Measurements from ENCODE around the gene MRPL9. TPM values are rescaled to one million over a fixed set of nuclear protein-coding genes. Genes with fewer than 3 reads are reported as not detected.

Gene MRPL9
- total and polyA plus RNA-seq, 5 experiments from 2014 or later = 97.9 to 137 (median 125) TPM

- peaks cover 0 to 3% (median 0%) of the 10 kb centered on the region in 3 donors for H3K36me3 Mint-ChIP-seq
- no peaks in the 10 kb centered on the region for H3K9me3 Mint-ChIP-seq
- H3K4me3 Mint-ChIP-seq = no peak overlapping the region
- POLR2A ChIA-PET = no interaction called here
- no peak for ATAC-seq
- no peak for DNase-seq
- H3K27ac Mint-ChIP-seq = no peak overlapping the region
- H3K4me1 Mint-ChIP-seq = peaks cover 12 to 17% (median 16%) of the 10 kb centered on the region in 4 donors
- H3K27me3 Mint-ChIP-seq = peaks cover 20 to 59% (median 52%) of the 10 kb centered on the region in 5 donors
Observed at GRCh38 chr1:151713874-151714273, 49.4 kb downstream of the MRPL9 start.

DNA sequence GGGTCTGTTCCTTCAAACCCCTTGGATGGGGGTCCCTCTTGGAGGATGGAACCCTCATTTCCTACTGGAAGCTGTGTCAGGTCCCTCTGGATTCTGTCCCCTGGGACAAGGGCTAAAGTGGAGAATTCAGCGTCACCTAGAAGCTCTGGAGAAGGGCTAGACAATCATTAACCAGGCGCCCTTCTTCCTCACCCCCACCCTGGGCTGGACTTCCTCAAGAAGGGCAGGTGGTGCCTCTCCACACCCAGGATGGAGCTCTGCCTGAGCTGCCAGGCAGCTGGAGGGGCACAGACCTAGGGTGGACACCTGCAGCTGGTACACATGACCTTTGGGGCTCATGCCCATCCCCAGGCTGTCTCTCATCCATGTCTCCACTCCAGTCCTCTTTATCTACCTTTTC lies 50.3 kb downstream of the MRPL9 start:
- H3K27ac Mint-ChIP-seq = no peak overlapping the region
- peaks cover 17 to 53% (median 43%) of the 10 kb centered on the region in 5 donors for H3K27me3 Mint-ChIP-seq
- no peaks in the 10 kb centered on the region for H3K9me3 Mint-ChIP-seq
- peaks cover 0 to 3% (median 0%) of the 10 kb centered on the region in 3 donors for H3K36me3 Mint-ChIP-seq
- no peak overlapping the region for H3K4me3 Mint-ChIP-seq
- DNase-seq = no peak
- peaks cover 10 to 16% (median 15%) of the 10 kb centered on the region in 4 donors for H3K4me1 Mint-ChIP-seq
- no peak for ATAC-seq
- POLR2A ChIA-PET = no interaction called here

DNA sequence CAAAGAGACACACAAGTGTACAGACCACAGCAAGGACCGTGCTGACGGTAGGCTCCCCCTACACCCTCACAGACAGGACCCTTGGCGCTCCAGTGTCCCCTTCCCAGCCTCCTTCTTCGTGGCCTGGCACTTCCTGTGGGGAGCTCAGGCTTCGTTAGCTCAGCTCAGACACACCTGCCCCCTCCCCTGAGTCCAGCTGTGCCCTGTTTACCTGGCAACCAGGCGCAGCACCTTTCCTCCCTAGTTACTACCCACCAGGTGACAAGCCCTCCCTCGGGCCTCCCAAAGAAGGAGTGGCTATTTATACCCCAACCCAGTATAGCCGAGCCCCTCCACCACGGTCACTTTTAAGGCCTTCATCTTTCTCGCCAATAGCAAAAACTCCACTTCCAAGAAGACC lies 51.3 kb downstream of the MRPL9 start:
- no peak for ATAC-seq
- Mint-ChIP-seq H3K36me3 (peaks cover 0 to 3% (median 0%) of the 10 kb centered on the region in 3 donors), H3K27me3 (peaks cover 13 to 42% (median 33%) of the 10 kb centered on the region in 5 donors), H3K27ac (no peak overlapping the region), H3K4me3 (no peak overlapping the region), H3K4me1 (peaks cover 5 to 8% (median 6%) of the 10 kb centered on the region in 4 donors), H3K9me3 (no peaks in the 10 kb centered on the region)
- DNase-seq = no peak
- POLR2A ChIA-PET = no interaction called here

- DNase-seq = no peak
- no peak overlapping the region for H3K4me3 Mint-ChIP-seq
- H3K4me1 Mint-ChIP-seq = peaks cover 2 to 9% (median 5%) of the 10 kb centered on the region in 4 donors
- H3K36me3 Mint-ChIP-seq = no peaks in the 10 kb centered on the region
- POLR2A ChIA-PET = no interaction called here
- no peaks in the 10 kb centered on the region for H3K9me3 Mint-ChIP-seq
- H3K27ac Mint-ChIP-seq = no peak overlapping the region
- peaks cover 11 to 38% (median 27%) of the 10 kb centered on the region in 5 donors for H3K27me3 Mint-ChIP-seq
- ATAC-seq = no peak
Observed at GRCh38 chr1:151711044-151711800, 52.1 kb downstream of the MRPL9 start.

DNA sequence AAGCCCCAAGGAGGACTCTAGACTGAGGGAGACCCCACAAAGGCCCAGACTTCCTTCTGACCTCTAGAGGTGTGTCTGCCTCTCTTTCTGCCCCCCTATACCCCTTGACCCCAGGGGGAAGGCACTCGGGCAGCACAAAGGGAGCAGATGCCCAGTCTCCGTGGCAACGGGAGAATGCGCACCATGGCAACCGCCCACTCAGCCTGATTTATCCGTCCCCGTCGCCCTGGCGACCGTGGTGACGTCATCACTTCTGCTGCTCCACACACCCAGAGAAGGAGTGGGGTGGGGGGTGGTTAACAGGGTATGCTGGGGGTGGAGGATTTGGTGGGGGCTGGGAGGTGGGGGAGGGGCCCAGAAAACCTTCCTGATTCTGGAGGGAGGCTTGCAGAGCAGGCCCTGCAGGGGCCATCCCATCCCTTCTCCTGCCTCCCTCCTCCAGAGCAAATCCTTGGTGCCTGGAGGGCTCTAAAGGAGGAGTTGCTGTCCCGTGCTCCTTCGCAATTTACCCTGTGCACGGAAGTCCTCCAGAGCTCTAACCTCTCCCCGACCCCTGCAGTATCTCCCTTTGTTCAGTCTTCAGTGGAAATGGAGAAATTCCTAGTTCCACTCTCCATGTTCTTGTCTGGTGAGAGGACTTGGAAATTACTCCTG lies 53.0 kb downstream of the MRPL9 start:
- ATAC-seq (no peak), DNase-seq (no peak)
- Mint-ChIP-seq H3K27me3 (peaks cover 7 to 29% (median 18%) of the 10 kb centered on the region in 5 donors), H3K9me3 (no peaks in the 10 kb centered on the region), H3K36me3 (no peaks in the 10 kb centered on the region), H3K4me3 (no peak overlapping the region), H3K4me1 (peaks cover 0 to 9% (median 2%) of the 10 kb centered on the region in 4 donors), H3K27ac (no peak overlapping the region)
- POLR2A ChIA-PET = no interaction called here

Other genes with a start within 250 kb of the MRPL9 start
- gene TUFT1, start 223.2 kb downstream of the MRPL9 start, total RNA-seq = 1 to 10 TPM; 2.9 to 3.2 TPM
- gene TUFT1, start 223.2 kb downstream of the MRPL9 start, polyA plus RNA-seq = 1 to 10 TPM in 2 of 3 donors, under 1 TPM in 1; 0.80 to 1.9 (median 1.7) TPM
- gene SNX27, start 151.4 kb downstream of the MRPL9 start, total RNA-seq = 10 to 100 TPM; 32.8 to 33.3 TPM
- gene SNX27, start 151.4 kb downstream of the MRPL9 start, polyA plus RNA-seq = 10 to 100 TPM in 1 of 3 donors, 1 to 10 TPM in 2; 8.3 to 12.2 (median 9.1) TPM
- gene CELF3, start 46.7 kb downstream of the MRPL9 start, total RNA-seq = not detected
- gene CELF3, start 46.7 kb downstream of the MRPL9 start, polyA plus RNA-seq = not detected
- not detected for gene RIIAD1, start 42.0 kb downstream of the MRPL9 start, total RNA-seq
- not detected for gene RIIAD1, start 42.0 kb downstream of the MRPL9 start, polyA plus RNA-seq
- 10 to 100 TPM; 20.5 to 23.2 TPM for gene TDRKH, start 27.0 kb upstream of the MRPL9 start, total RNA-seq
- 10 to 100 TPM; 14.7 to 15.9 (median 14.9) TPM for gene TDRKH, start 27.0 kb upstream of the MRPL9 start, polyA plus RNA-seq
- gene LINGO4, start 41.9 kb upstream of the MRPL9 start, total RNA-seq = not detected
- gene LINGO4, start 41.9 kb upstream of the MRPL9 start, polyA plus RNA-seq = not detected
- not detected for gene RORC, start 68.3 kb upstream of the MRPL9 start, total RNA-seq
- under 1 TPM in 1 of 3 donors, not detected in 2; 0.06 TPM for gene RORC, start 68.3 kb upstream of the MRPL9 start, polyA plus RNA-seq
- gene C2CD4D, start 76.3 kb upstream of the MRPL9 start, total RNA-seq = under 1 TPM in 1 of 2 experiments, not detected in 1; 0.21 TPM
- gene C2CD4D, start 76.3 kb upstream of the MRPL9 start, polyA plus RNA-seq = under 1 TPM; 0.19 to 0.65 (median 0.26) TPM
- gene THEM5, start 90.2 kb upstream of the MRPL9 start, total RNA-seq = not detected
- gene THEM5, start 90.2 kb upstream of the MRPL9 start, polyA plus RNA-seq = not detected
- 100 to 1,000 TPM; 154 to 166 TPM for gene THEM4, start 146.0 kb upstream of the MRPL9 start, total RNA-seq
- 100 to 1,000 TPM in 2 of 3 donors, 10 to 100 TPM in 1; 82.2 to 116 (median 103) TPM for gene THEM4, start 146.0 kb upstream of the MRPL9 start, polyA plus RNA-seq
- 100 to 1,000 TPM; 198 to 212 TPM for gene S100A10, start 230.4 kb upstream of the MRPL9 start, total RNA-seq
- gene S100A10, start 230.4 kb upstream of the MRPL9 start, polyA plus RNA-seq = 100 to 1,000 TPM; 629 to 783 (median 630) TPM

Data from naive thymus-derived CD8-positive, alpha-beta T cell (primary cell).